ENCODE measurements around the gene TMEM253. TPM values are rescaled to one million over a fixed set of nuclear protein-coding genes. Genes with fewer than 3 reads are reported as not detected.

The TMEM253 gene
- polyA plus RNA-seq, 1 experiment = 0.75 TPM

DNA sequence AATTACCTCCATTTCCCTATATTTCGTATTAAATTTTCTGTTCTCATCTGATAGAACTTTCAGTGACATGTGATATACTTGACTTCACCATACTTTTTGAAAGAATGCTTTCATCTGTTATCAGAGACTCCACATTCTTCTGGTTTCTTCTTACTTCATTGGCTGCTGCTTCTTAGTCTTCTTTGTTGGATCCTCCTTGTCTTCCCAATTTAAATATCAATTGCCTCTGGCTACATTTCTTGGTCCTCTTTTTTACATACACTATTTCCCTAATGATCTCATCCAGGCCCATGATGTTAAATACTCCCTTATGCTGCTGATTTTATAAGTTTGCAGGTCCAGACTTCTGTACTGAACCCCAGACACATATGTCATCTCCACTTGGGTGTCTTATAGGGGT is 33.0 kb downstream of the TMEM253 start:
- no peaks in the 10 kb centered on the region for H3K36me3 ChIP-seq (ENCODE audit: control insufficient read depth, insufficient read depth, low read length)
- no peaks in the 10 kb centered on the region for H3K27me3 ChIP-seq (ENCODE audit: control insufficient read depth, insufficient read depth, low read length)
- POLR2A ChIA-PET = no interaction called here
- no peak overlapping the region for H3K4me3 ChIP-seq (ENCODE audit: low read depth, low read length)
- CTCF ChIA-PET = no interaction called here
- DNase-seq (ENCODE audit: low read depth) = no peak
- TF ChIP-seq, protein P1, sequence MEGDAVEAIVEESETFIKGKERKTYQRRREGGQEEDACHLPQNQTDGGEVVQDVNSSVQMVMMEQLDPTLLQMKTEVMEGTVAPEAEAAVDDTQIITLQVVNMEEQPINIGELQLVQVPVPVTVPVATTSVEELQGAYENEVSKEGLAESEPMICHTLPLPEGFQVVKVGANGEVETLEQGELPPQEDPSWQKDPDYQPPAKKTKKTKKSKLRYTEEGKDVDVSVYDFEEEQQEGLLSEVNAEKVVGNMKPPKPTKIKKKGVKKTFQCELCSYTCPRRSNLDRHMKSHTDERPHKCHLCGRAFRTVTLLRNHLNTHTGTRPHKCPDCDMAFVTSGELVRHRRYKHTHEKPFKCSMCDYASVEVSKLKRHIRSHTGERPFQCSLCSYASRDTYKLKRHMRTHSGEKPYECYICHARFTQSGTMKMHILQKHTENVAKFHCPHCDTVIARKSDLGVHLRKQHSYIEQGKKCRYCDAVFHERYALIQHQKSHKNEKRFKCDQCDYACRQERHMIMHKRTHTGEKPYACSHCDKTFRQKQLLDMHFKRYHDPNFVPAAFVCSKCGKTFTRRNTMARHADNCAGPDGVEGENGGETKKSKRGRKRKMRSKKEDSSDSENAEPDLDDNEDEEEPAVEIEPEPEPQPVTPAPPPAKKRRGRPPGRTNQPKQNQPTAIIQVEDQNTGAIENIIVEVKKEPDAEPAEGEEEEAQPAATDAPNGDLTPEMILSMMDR (IDR thresholded peaks at IDR 0.05; ENCODE audit: insufficient read depth, low read depth, low read length) = no peak

DNA sequence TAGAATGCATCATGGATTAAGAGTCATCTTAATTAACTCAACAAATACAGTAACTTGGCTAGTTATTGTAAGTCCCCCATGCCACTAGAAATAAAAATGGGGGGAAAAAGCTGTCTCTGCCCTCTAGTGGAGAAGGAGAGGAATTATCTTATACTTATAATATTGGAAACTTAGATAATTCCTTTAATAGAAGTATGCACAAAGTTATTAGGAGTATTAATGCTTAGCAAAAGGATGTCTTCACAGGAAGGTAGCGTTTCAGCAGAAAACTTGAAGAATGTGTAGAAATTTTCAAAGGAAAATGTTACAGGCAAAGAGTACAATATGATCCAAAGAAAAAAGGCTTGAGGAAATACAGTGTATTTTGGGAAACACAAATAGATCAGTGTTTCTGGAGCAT is 35.2 kb downstream of the TMEM253 start:
- Histone ChIP-seq H3K27me3 (ENCODE audit: control insufficient read depth, insufficient read depth, low read length) (no peaks in the 10 kb centered on the region), H3K36me3 (ENCODE audit: control insufficient read depth, insufficient read depth, low read length) (no peaks in the 10 kb centered on the region), H3K4me3 (ENCODE audit: low read depth, low read length) (no peak overlapping the region)
- TF ChIP-seq, protein P1 (IDR thresholded peaks at IDR 0.05; ENCODE audit: insufficient read depth, low read depth, low read length) = peak; percentile 68
- ChIA-PET CTCF (interaction anchor here (0.8 to 2.6 kb wide), 11 partner anchors 9 to 121 kb away, joined by 3 to 21 read pairs (median 5); partner anchors contain the start of gene OR5AU1), POLR2A (no interaction called here)
- DNase-seq (ENCODE audit: low read depth) = no peak

DNA sequence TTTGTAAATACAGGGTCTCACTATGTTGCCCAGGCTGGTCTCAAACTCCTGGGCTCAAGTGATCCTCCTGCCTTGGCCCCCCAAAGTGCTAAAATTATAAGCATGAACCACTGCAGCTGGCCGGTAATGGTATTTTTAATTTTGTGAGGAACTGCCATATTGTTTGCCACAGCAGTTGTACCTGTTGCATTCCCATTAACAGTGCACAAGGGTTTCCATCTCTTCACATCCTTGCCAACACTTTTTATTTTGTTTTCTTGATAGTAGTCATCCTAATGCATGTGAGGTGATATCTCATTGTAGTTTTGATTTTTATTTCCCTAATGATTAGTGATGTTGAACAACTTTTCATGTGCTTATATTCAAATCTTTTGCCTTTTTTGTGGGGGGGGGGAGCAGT is 41.5 kb downstream of the TMEM253 start:
- TF ChIP-seq, protein P1 (IDR thresholded peaks at IDR 0.05; ENCODE audit: insufficient read depth, low read depth, low read length) = no peak
- CTCF ChIA-PET = interaction anchor here (1.1 kb wide), 1 partner anchor 50 kb away, joined by 3 read pairs; no protein-coding TSS in a partner anchor
- no peaks in the 10 kb centered on the region; the same call in 1 of the 2 replicates for H3K27me3 ChIP-seq (ENCODE audit: control insufficient read depth, insufficient read depth, low read length)
- POLR2A ChIA-PET = no interaction called here
- no peaks in the 10 kb centered on the region for H3K36me3 ChIP-seq (ENCODE audit: control insufficient read depth, insufficient read depth, low read length)
- no peak for DNase-seq (ENCODE audit: low read depth)
- no peak overlapping the region for H3K4me3 ChIP-seq (ENCODE audit: low read depth, low read length)

DNA sequence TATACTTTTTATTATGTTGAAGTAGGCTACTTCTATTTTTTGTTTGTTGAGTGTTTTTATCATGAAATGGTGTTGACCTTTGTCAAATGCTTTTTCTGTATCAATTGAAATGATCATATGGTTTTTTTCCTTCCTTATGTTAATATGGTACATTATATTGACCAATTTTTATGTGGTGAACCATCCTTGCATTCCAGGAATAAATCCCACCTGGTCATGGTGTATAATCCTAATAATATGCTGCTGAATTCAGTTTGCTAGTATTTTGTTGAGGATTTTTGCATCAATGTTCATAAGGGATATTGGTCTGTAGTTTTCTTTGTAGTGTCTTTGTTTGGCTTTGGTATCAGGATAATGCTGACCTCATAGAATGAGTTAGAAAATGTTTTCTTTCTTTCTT is 44.6 kb downstream of the TMEM253 start:
- TF ChIP-seq, protein P1 (IDR thresholded peaks at IDR 0.05; ENCODE audit: insufficient read depth, low read depth, low read length) = no peak
- H3K4me3 ChIP-seq (ENCODE audit: low read depth, low read length) = no peak overlapping the region
- H3K27me3 ChIP-seq (ENCODE audit: control insufficient read depth, insufficient read depth, low read length) = no peaks in the 10 kb centered on the region; the same call in 1 of the 2 replicates
- ChIA-PET POLR2A (no interaction called here), CTCF (no interaction called here)
- no peaks in the 10 kb centered on the region for H3K36me3 ChIP-seq (ENCODE audit: control insufficient read depth, insufficient read depth, low read length)
- no peak for DNase-seq (ENCODE audit: low read depth)

DNA sequence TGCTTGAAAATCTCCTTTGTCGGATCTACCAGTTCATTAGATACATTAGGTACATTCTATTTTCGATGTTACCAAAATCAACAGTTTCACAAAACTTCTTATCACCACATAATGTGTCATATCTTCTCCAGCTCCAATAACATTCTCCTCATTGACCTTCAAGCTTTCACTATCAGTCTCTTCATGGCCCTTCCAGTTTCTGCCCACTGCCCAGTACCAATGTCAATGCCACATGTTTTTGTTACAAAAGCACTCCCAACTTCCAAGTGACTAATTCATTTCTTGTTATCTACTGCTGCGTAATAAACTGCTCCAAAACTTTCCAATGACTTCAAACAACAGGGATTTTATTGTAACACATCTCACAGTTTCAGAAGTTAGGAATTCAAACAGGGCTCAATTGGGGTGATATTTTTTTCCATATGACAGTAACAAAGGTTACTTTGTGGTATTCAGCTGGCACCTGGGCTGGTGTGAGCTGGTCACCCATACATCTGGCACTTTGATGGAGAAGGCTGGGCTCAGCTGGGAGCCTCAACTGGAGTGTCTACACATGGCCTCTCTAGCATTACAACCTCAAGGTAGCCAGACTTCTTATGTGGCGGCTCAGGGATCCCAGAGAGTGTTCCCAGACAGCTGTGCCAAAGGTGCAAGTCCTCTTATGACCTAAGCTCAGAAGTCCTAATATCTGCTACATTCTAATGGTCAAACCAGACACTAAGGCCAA is 48.9 kb downstream of the TMEM253 start:
- DNase-seq (ENCODE audit: low read depth) = no peak
- H3K36me3 ChIP-seq (ENCODE audit: control insufficient read depth, insufficient read depth, low read length) = no peaks in the 10 kb centered on the region
- H3K27me3 ChIP-seq (ENCODE audit: control insufficient read depth, insufficient read depth, low read length) = peaks cover 2% of the 10 kb centered on the region; the same call in 1 of the 2 replicates
- ChIA-PET POLR2A (no interaction called here), CTCF (no interaction called here)
- TF ChIP-seq, protein P1 (IDR thresholded peaks at IDR 0.05; ENCODE audit: insufficient read depth, low read depth, low read length) = no peak
- no peak overlapping the region for H3K4me3 ChIP-seq (ENCODE audit: low read depth, low read length)

Small RNAs within 50 kb of the gene (small RNA-seq; reads per million reads assigned to genes)
- not detected for gene RNU6-252P (ENCODE audit: insufficient read length, low read depth, low replicate concordance)

Other genes with a start within 250 kb of the TMEM253 start
- gene RNASE3, start 209.7 kb upstream of the TMEM253 start, polyA plus RNA-seq (2011; rRNA removed) = not detected in 2 replicates
- not detected in 2 replicates for gene RNASE2, start 145.6 kb upstream of the TMEM253 start, polyA plus RNA-seq (2011; rRNA removed)
- gene METTL17, start 111.1 kb upstream of the TMEM253 start, polyA plus RNA-seq (2011; rRNA removed) = 49.8 and 56.2 TPM in 2 replicates
- not detected in 2 replicates for gene SLC39A2, start 101.8 kb upstream of the TMEM253 start, polyA plus RNA-seq (2011; rRNA removed)
- 0.83 and 1.1 TPM in 2 replicates for gene NDRG2, start 76.0 kb upstream of the TMEM253 start, polyA plus RNA-seq (2011; rRNA removed)
- gene TPPP2, start 70.8 kb upstream of the TMEM253 start, polyA plus RNA-seq (2011; rRNA removed) = not detected in 2 replicates
- gene RNASE13, start 66.3 kb upstream of the TMEM253 start, polyA plus RNA-seq (2011; rRNA removed) = not detected in 2 replicates
- gene RNASE7, start 58.7 kb upstream of the TMEM253 start, polyA plus RNA-seq (2011; rRNA removed) = not detected in 2 replicates
- not detected in 2 replicates for gene RNASE8, start 43.2 kb upstream of the TMEM253 start, polyA plus RNA-seq (2011; rRNA removed)
- 40.4 and 62.7 TPM in 2 replicates for gene ARHGEF40, start 30.8 kb upstream of the TMEM253 start, polyA plus RNA-seq (2011; rRNA removed)
- gene ZNF219, start 2.4 kb upstream of the TMEM253 start, polyA plus RNA-seq (2011; rRNA removed) = 10.5 and 12.2 TPM in 2 replicates
- not detected in 2 replicates for gene OR5AU1, start 55.0 kb downstream of the TMEM253 start, polyA plus RNA-seq (2011; rRNA removed)
- 540 and 712 TPM in 2 replicates for gene HNRNPC, start 168.4 kb downstream of the TMEM253 start, polyA plus RNA-seq (2011; rRNA removed)
- gene RPGRIP1, start 179.0 kb downstream of the TMEM253 start, polyA plus RNA-seq (2011; rRNA removed) = not detected in 2 replicates